ENCODE results near the gene HPGDS. TPM values are rescaled to one million over a fixed set of nuclear protein-coding genes. Genes with fewer than 3 reads are reported as not detected.
"Not testable (repeated sequence)": the region's sequence is repeated elsewhere in the genome, so short reads cannot be mapped to it uniquely, and the experiment has no call there.

HPGDS gene
- total RNA-seq, 1 donor from 2014 or later = not detected

GRCh38 chr4:94306713-94307112, 35.9 kb downstream of the HPGDS start:
- Mint-ChIP-seq H3K4me3 (no peak overlapping the region), H3K9me3 (no peaks in the 10 kb centered on the region), H3K27ac (no peak overlapping the region), H3K4me1 (no peaks in the 10 kb centered on the region), H3K27me3 (no peaks in the 10 kb centered on the region), H3K36me3 (ENCODE audit: low read depth) (no peaks in the 10 kb centered on the region)
- intact Hi-C loops (cut with micrococcal nuclease) = no loop called here
- no peak for DNase-seq
- CTCF ChIA-PET = no interaction called here
- no peak for ATAC-seq (ENCODE audit: low read depth)
- POLR2A ChIA-PET = no interaction called here
- TF ChIP-seq CTCF (IDR thresholded peaks at IDR 0.05) = no peak

DNA sequence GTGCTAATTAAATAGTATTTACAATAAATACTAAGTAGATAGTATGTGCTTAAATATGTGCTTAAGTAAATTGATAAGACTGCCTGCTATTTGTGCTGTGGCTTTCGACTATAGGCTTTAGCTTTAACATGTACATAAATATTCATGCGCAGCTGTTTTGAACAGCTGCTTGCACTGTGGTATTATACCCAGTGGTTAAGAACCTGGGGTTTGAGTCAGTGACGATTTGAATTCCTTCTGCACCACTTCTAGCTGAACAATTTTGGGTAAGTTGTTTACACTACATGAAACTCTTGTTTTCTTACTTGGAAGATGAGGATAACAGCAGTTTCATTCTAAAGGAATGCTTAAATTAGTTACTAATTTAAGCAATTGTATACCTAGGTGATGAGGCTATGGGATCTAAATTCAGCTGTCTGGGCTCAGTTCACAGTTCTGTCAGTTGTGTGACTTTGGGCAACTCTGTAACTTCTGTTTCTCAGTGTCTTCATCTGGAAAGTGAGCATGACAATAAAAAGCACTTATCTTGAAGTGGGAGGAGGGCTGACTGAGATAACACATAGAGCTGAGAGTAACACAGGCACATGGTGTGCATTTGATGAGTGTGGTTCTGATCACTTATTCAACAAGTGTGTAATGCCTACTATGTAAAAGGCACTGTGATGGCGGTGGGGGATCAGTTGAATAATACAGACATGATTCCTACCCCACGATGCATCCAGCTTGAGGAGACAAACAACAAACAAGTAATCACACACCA, 37.0 kb downstream of the HPGDS start:
- H3K4me3 Mint-ChIP-seq = no peak overlapping the region
- H3K27me3 Mint-ChIP-seq = no peaks in the 10 kb centered on the region
- no peak for TF ChIP-seq CTCF (IDR thresholded peaks at IDR 0.05)
- no peaks in the 10 kb centered on the region for H3K36me3 Mint-ChIP-seq (ENCODE audit: low read depth)
- no peak overlapping the region for H3K27ac Mint-ChIP-seq
- DNase-seq (no peak), ATAC-seq (ENCODE audit: low read depth) (no peak)
- intact Hi-C loops (cut with micrococcal nuclease) = no loop called here
- ChIA-PET CTCF (interaction anchor here (0.9 kb wide), 1 partner anchor 11 kb away, joined by 3 read pairs; no protein-coding TSS in a partner anchor), POLR2A (no interaction called here)
- no peaks in the 10 kb centered on the region for H3K9me3 Mint-ChIP-seq
- H3K4me1 Mint-ChIP-seq = no peaks in the 10 kb centered on the region

DNA sequence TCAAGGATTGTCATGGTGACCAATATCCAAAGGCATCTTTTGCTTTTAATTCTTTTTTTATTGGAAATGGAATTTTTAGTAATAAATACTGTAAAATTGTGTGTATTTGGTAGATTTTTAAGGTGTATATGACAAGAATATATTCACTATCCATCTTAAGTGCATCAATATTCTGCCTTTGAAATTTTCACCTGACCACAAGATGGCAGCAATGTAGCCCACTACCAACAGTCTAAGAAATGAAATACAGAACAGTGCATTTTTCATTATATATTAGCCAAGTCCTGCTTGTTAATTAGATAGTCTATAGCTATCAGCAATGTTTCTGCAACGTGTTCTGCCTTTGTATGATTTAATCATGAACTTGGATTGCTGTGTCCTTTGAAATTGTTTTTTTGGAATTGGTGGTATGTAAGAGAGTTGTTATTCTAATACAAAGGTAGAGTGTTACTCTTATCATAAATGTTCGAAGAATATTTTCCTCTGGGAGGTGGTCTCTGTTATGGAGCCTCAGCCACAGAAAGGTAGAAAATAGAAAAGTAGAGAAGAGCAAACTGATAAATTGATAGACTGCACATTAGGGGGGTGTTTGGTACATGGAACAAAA, 38.2 kb downstream of the HPGDS start:
- DNase-seq (no peak), ATAC-seq (ENCODE audit: low read depth) (no peak)
- intact Hi-C loops (cut with micrococcal nuclease) = loop anchor here (1.0 kb wide), 2 partner anchors 87 to 292 kb away; no protein-coding TSS in a partner anchor
- Mint-ChIP-seq H3K9me3 (no peaks in the 10 kb centered on the region), H3K36me3 (ENCODE audit: low read depth) (no peaks in the 10 kb centered on the region), H3K27ac (no peak overlapping the region), H3K4me3 (no peak overlapping the region), H3K27me3 (no peaks in the 10 kb centered on the region), H3K4me1 (no peaks in the 10 kb centered on the region)
- ChIA-PET CTCF (no interaction called here), POLR2A (no interaction called here)
- no peak for TF ChIP-seq CTCF (IDR thresholded peaks at IDR 0.05)

- no peak overlapping the region for H3K4me3 Mint-ChIP-seq
- H3K36me3 Mint-ChIP-seq (ENCODE audit: low read depth) = no peaks in the 10 kb centered on the region
- ATAC-seq (ENCODE audit: low read depth) = no peak
- intact Hi-C loops (cut with micrococcal nuclease) = no loop called here
- no peaks in the 10 kb centered on the region for H3K4me1 Mint-ChIP-seq
- H3K9me3 Mint-ChIP-seq = no peaks in the 10 kb centered on the region
- no peaks in the 10 kb centered on the region for H3K27me3 Mint-ChIP-seq
- CTCF ChIA-PET = no interaction called here
- no peak overlapping the region for H3K27ac Mint-ChIP-seq
- no peak for DNase-seq
- TF ChIP-seq CTCF (IDR thresholded peaks at IDR 0.05) = no peak
- POLR2A ChIA-PET = no interaction called here
These were observed 40.4 kb downstream of the HPGDS start for GRCh38 chr4:94302191-94302590.

DNA sequence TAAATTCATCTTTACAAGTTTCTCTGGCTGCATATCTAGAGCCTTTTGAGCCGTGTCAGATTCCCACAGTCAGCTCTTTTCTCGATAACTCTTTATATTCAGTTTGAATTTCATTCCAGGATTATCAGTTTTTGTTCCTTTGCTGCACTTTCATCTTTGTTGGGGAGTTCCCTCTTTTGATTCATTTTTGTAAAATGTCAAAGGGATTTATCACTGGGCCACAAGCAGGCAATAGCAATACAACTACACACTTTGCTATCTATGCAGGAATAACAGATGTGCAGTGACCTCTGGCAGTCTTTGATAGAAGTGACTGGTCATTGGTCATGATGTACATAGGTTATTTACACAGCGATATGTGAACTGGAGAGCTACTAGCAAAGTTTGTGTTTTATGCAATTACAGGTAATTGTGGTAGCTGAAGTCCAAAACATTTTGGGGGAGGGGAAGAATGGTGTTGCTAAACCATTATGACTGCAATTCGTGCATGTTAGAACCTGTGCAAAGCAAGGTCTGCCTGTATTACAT, 43.8 kb downstream of the HPGDS start:
- Mint-ChIP-seq H3K36me3 (ENCODE audit: low read depth) (no peaks in the 10 kb centered on the region), H3K27ac (no peak overlapping the region), H3K4me1 (no peaks in the 10 kb centered on the region), H3K9me3 (no peaks in the 10 kb centered on the region), H3K4me3 (no peak overlapping the region), H3K27me3 (no peaks in the 10 kb centered on the region)
- ATAC-seq (ENCODE audit: low read depth) (no peak), DNase-seq (no peak)
- ChIA-PET POLR2A (no interaction called here), CTCF (no interaction called here)
- intact Hi-C loops (cut with micrococcal nuclease) = no loop called here
- TF ChIP-seq CTCF (IDR thresholded peaks at IDR 0.05) = no peak

DNA sequence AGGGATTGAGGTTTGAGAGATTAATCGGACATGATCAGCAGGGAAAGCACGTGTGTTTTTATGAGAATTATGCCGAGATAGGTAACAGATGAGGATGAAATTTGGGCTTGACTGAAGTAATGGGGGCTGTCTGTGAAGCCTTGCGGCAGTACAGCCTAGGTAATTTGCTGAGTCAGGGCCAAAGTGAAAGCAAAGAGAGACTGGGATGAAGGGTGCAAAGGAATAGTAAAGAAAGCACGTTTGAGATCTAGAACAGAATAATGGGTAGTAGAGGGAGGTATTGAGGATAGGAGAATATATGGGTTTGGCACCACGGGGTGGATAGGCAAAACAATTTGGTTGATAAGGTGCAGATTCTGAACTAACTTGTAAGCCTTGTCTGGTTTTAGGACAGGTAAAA, 47.2 kb downstream of the HPGDS start:
- H3K27me3 Mint-ChIP-seq; CTCF ChIA-PET; intact Hi-C loops (cut with micrococcal nuclease); ATAC-seq (ENCODE audit: low read depth); H3K4me1 Mint-ChIP-seq; H3K27ac Mint-ChIP-seq; H3K9me3 Mint-ChIP-seq; POLR2A ChIA-PET; H3K4me3 Mint-ChIP-seq; DNase-seq: not testable (repeated sequence)
- peaks cover 12% of the 10 kb centered on the region for H3K36me3 Mint-ChIP-seq (ENCODE audit: low read depth)

- H3K4me1 Mint-ChIP-seq; H3K27me3 Mint-ChIP-seq; POLR2A ChIA-PET; DNase-seq; ATAC-seq (ENCODE audit: low read depth); H3K4me3 Mint-ChIP-seq; H3K9me3 Mint-ChIP-seq; CTCF ChIA-PET; intact Hi-C loops (cut with micrococcal nuclease); H3K27ac Mint-ChIP-seq: not testable (repeated sequence)
- H3K36me3 Mint-ChIP-seq (ENCODE audit: low read depth) = peaks cover 25% of the 10 kb centered on the region
These were observed 48.7 kb downstream of the HPGDS start for GRCh38 chr4:94293981-94294380.
